Neuron (in vitro differentiated cells): ENCODE results near the gene BZW1.
"Not testable (repeated sequence)": the region's sequence is repeated elsewhere in the genome, so short reads cannot be mapped to it uniquely, and the experiment has no call there.

Experiments used
- H2AFZ ChIP-seq: one replicate; pipeline ENCODE4 v1.6.1; 2013; ENCODE audit warnings: low read depth, mild to moderate bottlenecking, inconsistent platforms, low read length, moderate library complexity
- H3K27me3 ChIP-seq: one replicate; pipeline ENCODE4 v1.6.1; 2013; ENCODE audit warnings: low read length; ENCODE audit not compliant: insufficient read depth
- H3K36me3 ChIP-seq: one replicate; pipeline ENCODE4 v1.6.1; 2013; ENCODE audit warnings: low read length; ENCODE audit not compliant: insufficient read depth
- H3K4me1 ChIP-seq: one replicate; pipeline ENCODE4 v1.6.1; 2013; ENCODE audit warnings: low read length; ENCODE audit not compliant: insufficient read depth
- H3K4me3 ChIP-seq: 2 replicates; pipeline ENCODE4 v1.5.1; 2013; ENCODE audit warnings: mild to moderate bottlenecking, low read length, moderate library complexity
- H3K9me3 ChIP-seq: one replicate; pipeline ENCODE4 v1.6.1; 2013; ENCODE audit warnings: low read length

Gene BZW1

DNA sequence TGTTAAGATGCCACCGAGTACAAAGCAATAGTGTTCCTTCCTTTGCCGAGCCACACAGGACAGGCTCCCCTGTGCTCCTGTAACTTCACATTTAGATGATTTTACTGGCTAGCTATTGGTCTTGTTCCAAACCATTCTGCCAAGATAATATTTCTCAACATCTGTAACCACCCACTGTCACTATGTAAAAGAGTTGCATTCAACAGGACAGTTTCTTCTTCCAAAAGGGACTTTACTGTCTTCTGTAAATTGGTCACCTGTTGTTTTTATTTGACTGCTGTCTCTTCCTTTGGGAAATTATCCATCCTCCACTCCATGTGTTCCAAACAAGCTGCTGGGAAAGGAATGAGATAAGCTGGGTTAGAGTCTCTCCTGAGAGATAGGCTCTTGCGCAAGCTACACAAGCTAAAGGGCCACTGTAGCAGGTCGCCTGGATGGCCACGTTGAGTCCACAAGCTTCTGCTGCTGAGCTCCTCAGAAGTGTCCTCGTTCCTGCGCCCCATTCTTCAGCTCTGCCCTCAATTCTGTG lies 14.4 kb upstream of the BZW1 start:
- Histone ChIP-seq H3K36me3 (no peaks in the 10 kb centered on the region), H3K4me3 (no peak overlapping the region), H3K4me1 (no peaks in the 10 kb centered on the region), H2AFZ (no peak overlapping the region), H3K27me3 (peaks cover 2% of the 10 kb centered on the region), H3K9me3 (no peaks in the 10 kb centered on the region)

DNA sequence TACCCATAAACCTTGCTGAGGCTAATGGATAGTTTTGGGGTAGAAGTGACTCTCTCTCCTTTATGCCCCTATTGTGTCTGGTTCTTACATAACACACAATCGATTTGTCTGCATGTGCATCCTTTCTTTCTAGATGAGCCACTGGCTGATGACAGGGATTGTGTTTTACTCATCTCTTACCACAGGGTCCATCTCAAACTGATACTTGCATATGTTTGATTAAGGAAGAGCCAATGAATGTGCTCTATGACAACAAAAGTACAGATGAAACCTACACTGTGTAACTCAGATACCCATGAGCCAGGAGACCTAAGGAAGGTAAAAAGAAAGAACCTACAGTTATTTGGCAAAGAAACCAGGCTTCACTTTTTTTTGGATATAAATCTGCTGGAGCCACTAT lies 13.2 kb upstream of the BZW1 start:
- H3K4me3 ChIP-seq, result no peak overlapping the region
- H2AFZ ChIP-seq, result no peak overlapping the region
- H3K9me3 ChIP-seq, result no peaks in the 10 kb centered on the region
- no peaks in the 10 kb centered on the region for H3K4me1 ChIP-seq
- no peaks in the 10 kb centered on the region for H3K36me3 ChIP-seq
- H3K27me3 ChIP-seq, result peaks cover 2% of the 10 kb centered on the region

DNA sequence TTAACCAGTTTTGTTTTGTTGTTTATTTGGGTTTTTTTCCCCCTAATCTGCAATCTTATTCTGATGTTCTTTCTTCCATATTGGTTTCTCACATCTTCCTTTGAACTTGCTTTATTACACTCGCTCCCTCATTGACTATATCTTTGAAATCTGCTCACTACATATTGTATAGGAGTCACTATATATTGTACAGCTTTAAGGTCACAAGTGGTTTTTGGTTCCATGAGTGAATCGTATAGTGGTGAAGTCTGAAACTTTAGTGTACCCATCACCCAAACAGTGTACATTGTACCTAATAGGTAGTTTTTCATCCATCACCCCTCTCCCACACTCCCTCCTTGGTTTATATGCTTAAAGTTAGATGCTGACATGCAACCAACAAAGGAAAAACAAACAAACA lies 11.3 kb upstream of the BZW1 start:
- Histone ChIP-seq H3K4me3 (no peak overlapping the region), H3K4me1 (no peaks in the 10 kb centered on the region), H3K27me3 (peaks cover 2% of the 10 kb centered on the region), H3K36me3 (no peaks in the 10 kb centered on the region), H2AFZ (no peak overlapping the region), H3K9me3 (no peaks in the 10 kb centered on the region)

DNA sequence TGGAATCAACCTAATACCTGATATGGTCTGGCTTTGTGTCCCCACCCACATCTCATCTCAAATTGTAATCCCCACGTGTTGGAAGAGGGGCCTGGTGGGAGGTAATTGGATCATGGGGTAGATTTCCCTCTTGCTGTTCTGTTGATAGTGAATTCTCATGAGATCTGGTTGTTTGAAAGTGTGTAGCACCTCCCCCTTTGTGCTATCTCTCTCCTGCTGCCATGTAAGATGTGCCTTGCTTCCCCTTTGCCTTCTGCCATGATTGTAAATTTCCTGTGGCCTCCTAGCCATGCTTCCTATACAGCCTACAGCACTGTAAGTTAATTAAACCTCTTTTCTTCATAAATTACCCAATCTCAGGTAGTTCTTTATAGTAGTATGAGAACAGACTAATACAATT lies 10.3 kb upstream of the BZW1 start:
- H3K36me3 ChIP-seq, H3K4me3 ChIP-seq, H3K9me3 ChIP-seq, H2AFZ ChIP-seq, H3K4me1 ChIP-seq, H3K27me3 ChIP-seq: not testable (repeated sequence)

DNA sequence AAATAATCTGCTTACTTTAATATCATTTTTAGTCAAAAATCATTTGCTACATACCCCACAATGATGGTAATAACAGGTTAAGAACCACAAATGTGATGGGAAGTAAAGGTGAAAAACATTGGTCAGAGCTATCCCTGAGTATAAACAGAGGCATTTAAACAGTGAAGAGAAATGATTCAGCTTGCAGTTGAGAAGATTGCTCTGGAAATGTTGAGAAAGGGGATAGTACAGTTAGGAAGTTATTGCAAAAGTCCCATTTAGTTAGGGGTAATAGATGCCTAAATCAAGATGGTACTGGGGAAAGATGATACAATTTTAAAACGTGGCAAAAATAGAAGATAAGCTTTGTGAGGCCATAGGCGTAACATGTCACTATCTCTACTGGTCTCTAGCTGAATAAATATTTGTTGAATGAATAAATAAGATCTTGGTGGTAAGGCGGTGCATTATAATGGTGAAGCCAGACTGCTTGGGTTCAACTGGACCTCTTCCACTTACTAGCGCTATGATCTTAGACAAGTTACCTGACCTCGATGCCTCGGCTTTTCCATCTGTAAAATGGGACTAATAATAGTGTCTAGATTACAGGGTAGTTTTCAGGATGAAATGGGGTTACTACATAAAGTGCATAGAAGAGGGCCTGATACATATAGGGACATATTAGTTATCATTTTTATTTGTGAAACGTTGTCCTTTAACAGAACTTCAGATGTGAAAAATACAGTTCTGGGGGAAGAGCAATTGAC lies 2.0 kb upstream of the BZW1 start:
- Histone ChIP-seq H3K4me1 (peaks cover 20% of the 10 kb centered on the region), H2AFZ (peak overlapping the region; percentile 74), H3K9me3 (no peaks in the 10 kb centered on the region), H3K36me3 (peaks cover 12% of the 10 kb centered on the region), H3K27me3 (no peaks in the 10 kb centered on the region), H3K4me3 (no peak overlapping the region)

DNA sequence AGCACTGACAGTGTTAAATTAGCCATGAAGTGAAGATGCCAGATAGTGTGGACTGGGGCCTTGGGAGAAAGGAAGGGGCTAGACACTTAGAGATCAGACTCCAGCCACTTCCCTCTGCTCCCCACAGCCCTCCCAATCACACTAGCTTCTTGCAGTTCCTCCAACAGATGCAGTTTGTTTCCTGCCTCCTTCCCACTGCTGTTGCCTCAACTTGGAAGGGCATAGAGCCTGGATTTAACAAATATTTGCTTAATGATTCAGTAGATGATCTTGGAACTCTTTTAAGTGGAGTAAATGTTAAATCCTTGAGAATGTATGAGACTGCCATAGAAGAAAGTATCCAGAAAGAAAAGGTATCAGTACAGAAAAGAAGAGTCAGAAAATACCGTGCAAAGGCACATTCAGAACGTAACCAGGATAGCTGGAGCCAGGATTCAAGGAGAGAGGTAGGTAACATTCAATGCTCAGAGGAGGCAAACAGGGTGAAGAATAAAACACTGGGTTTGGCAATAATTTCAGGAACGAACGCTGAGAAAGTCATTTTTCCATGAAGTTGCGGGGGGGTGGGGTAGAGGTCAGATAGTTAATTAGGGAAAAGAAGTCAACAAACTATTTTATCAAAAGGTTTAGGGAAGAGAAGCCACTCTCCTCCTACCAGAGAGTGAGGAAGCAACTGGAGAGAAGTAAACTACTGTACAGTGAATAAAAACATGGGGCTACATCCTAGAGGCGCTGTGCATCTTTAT lies 1.3 kb upstream of the BZW1 start:
- no peaks in the 10 kb centered on the region for H3K9me3 ChIP-seq
- peaks cover 20% of the 10 kb centered on the region for H3K36me3 ChIP-seq
- peak overlapping the region; percentile 62 for H3K4me3 ChIP-seq
- no peaks in the 10 kb centered on the region for H3K27me3 ChIP-seq
- H2AFZ ChIP-seq, result peak overlapping the region; percentile 74
- H3K4me1 ChIP-seq, result peaks cover 20% of the 10 kb centered on the region

DNA sequence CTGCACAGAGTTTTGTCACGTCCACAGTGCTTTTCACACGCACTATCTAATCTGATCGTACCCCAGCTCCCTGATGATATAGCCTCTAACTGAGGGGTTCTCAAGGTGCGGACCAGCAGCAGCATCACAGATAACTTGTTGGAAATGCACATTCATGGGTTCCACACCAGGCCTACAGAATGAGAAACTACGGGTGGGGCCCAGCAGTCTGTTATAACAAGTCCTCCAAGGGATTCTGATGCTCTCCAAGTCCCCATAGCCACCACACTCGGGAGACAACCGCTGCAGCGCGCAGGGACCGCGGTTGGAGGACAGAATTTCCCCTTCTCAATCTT lies 745 bp upstream of the BZW1 start:
- Histone ChIP-seq H2AFZ (peak overlapping the region; percentile 74), H3K4me1 (peaks cover 20% of the 10 kb centered on the region), H3K9me3 (no peaks in the 10 kb centered on the region), H3K27me3 (no peaks in the 10 kb centered on the region), H3K4me3 (peak overlapping the region; percentile 62), H3K36me3 (peaks cover 24% of the 10 kb centered on the region)

DNA sequence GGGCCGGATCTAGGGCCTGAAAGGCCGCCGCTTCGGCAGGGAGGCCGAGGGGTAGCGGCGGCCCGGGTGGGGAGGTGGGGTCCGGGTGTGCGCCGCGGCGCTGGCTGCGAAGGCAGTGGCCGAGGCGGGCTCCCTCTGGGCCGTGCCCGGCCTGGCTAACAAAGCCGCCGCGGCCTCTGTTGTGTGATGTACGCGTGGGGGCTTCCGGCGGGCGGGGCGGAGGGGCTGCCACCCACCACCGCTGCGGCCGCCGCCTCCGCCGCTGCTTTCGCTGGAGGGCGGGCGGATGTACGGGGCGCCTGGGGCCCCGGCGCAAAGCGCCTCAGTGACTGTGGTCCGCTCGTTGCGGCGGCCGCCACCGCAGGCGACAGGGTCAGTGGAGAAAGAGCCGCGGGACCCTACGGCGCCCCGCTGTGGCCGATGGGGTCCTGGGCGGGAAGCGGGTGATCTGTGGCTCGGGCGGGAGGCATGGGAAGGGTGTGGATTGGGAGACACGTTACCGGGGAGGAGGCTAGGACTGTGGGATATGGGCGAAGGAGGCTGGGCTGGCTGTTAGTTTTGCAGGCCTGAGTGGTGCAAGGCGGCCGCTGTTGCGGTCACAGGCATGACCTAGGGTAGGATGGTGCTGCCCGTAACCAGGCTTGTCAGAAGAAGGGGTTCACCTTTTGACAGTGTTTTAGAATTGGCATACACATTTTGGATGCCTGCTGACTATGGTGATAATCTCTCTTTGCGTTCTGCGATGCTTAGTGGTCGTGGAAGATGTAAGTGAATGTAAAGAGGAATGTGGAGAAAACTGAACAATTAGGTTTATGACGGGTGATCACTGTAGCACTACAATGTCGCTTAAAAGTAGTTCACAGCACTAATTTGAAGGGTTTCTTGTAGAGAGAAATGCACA lies 662 bp downstream of the BZW1 start:
- Histone ChIP-seq H3K4me1 (peaks cover 20% of the 10 kb centered on the region), H3K27me3 (no peaks in the 10 kb centered on the region)

DNA sequence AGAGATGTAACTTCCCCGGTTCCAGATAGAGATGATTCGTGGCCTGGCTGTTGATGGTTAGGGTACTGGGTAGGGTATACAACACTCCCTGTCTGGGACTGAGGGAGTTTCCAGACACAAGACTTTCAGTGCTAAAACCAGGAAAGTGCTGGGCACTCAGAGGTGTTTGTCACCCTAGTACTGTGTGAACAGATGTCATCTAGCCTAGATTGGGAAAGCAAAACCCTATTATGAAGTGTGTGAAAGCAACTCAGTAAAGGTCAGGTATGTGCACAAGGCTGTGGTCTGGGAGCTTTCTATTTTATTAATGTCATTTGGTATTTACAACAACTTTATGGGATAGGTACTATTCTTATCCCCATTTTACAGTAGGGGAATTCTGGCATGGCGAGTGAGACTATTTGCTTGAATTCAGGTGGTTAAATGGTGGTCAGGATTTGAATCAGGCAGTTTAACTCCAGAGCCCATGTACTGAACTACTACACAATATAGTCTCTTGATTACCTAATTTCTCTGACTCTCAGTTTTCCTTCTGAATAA lies 2.6 kb downstream of the BZW1 start:
- Histone ChIP-seq H3K4me3 (no peak overlapping the region), H3K36me3 (peaks cover 58% of the 10 kb centered on the region), H2AFZ (no peak overlapping the region), H3K9me3 (no peaks in the 10 kb centered on the region), H3K4me1 (peaks cover 20% of the 10 kb centered on the region), H3K27me3 (no peaks in the 10 kb centered on the region)

More for the DNA sequence above, 662 bp downstream of the BZW1 start:
- peak overlapping the region; percentile 50 for H2AFZ ChIP-seq
- H3K4me3 ChIP-seq, result peak overlapping the region; percentile 90
- H3K36me3 ChIP-seq, result peaks cover 38% of the 10 kb centered on the region
- H3K9me3 ChIP-seq, result no peaks in the 10 kb centered on the region

DNA sequence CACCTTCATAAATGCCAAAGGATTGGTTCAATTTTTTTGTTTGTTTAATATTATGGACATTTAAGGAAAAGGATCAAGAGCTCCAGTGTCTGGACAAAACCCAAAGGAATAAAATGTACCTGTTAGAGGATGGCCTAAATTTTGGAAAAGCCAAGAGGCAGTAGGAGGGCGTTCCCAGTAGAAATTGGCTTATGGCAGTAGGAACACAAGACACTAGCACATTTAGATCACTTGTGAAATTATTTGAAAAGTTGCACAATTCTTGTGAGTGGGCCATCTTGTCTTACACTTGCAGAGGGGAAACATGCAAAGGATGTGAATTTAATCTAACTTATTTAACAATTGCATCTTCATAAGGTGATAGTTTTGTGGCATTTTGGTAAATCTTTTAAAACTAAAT lies 3.2 kb downstream of the BZW1 start:
- H2AFZ ChIP-seq, result no peak overlapping the region
- no peak overlapping the region for H3K4me3 ChIP-seq
- peaks cover 20% of the 10 kb centered on the region for H3K4me1 ChIP-seq
- H3K9me3 ChIP-seq, result no peaks in the 10 kb centered on the region
- H3K27me3 ChIP-seq, result no peaks in the 10 kb centered on the region
- H3K36me3 ChIP-seq, result peaks cover 63% of the 10 kb centered on the region

DNA sequence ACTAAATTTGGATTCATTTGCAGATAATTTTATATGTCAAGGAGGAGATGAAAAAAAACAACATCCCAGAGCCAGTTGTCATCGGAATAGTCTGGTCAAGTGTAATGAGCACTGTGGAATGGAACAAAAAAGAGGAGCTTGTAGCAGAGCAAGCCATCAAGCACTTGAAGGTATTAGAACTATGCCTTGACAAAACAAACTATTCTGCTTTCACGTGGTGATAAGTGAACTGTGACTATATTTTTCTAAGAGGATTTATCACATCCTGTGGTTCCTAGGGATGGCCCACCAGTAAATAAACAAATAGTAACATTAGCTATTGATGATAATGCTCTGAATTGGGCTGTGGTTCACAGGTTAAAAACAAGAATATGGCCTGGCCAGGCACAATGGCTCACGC lies 7.0 kb downstream of the BZW1 start:
- H3K4me1 ChIP-seq, H3K9me3 ChIP-seq, H3K4me3 ChIP-seq, H2AFZ ChIP-seq, H3K27me3 ChIP-seq: not testable (repeated sequence)
- H3K36me3 ChIP-seq, result peaks cover 83% of the 10 kb centered on the region

DNA sequence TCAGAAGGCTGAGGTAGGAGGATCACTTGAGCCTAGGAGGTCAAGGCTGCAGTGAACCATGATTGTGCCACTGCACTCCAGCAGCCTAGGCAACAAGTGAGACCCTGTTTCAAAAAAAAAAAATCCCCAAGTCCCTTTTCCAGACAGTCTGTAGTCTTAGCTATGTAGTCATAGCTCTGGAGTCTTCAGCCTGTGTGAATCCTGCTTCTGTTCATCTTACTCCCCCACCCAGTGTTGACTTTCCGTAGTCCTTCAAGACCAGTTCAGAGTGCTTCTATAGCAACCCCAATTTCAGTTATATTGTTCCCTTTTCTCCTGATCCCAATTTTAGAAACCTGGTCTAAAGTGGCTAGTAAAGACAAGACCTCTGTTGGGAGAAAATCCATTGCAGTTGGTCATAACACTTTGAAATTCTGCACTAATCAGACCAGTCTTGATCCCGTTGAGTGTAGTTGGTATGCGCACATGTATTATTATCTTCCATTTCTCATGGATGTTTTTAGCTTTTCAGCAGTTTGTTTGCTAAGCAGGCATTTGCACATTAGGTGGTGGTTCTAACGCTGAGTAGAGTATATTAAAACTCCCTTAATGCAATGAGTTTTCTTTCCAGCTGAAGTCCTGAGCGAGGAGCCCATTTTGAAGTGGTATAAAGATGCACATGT lies 9.0 kb downstream of the BZW1 start:
- Histone ChIP-seq H3K27me3 (no peaks in the 10 kb centered on the region), H3K4me1 (no peaks in the 10 kb centered on the region), H3K4me3 (no peak overlapping the region), H3K9me3 (no peaks in the 10 kb centered on the region), H3K36me3 (peaks cover 66% of the 10 kb centered on the region), H2AFZ (no peak overlapping the region)
